Measurements from ENCODE around the gene CNTNAP4. TPM values are rescaled to one million over a fixed set of nuclear protein-coding genes. Genes with fewer than 3 reads are reported as not detected.

Gene CNTNAP4
- polyA plus RNA-seq, 1 donor (not counting 4 experiments of a cell fraction or from before 2014, with no cell fraction given) = 0.08 TPM

DNA sequence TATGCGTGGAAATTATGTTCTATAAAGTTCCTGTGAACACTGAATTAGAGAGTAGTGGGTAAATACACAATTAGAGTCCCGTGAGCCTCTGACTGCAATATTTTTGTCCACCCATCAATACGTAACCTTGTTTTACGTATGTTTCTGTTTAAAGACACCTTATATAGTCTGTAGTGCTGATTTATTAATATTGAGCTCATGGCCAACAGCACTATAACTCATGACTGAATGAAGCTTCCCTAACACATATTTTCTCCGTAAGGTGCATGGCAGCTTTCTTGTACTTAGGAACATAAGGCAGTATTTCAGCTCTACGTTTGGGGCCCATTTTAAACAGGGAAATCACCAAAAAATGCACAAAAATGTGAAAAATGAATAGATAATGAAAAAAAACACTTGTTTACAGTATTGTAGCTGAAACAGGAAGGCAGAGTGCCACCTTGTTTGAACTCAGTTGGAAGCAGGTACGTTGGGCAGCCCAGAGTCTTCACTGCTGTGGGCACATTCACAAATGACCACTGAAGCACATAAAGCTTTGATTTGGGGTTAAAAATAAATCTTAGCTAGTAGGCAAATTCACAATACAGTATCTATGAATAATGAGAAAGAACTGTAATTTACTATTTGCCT is 108.5 kb downstream of the CNTNAP4 start:
- no peaks in the 10 kb centered on the region for H3K27me3 ChIP-seq (ENCODE audit: control insufficient read depth, extremely low read depth, insufficient read depth, low read length)
- H3K79me2 ChIP-seq (ENCODE audit: control insufficient read depth, insufficient read depth, low read length) = no peaks in the 10 kb centered on the region
- no peak overlapping the region for H3K27ac ChIP-seq (ENCODE audit: control insufficient read depth, insufficient read depth, low read length)
- H2AFZ ChIP-seq (ENCODE audit: control insufficient read depth, low read length) = no peak overlapping the region
- dilution Hi-C loops (cut with MboI; ENCODE audit: extremely low pct_ligation_motif_present, low sequenced_read_pairs) = no loop called here
- H4K20me1 ChIP-seq (ENCODE audit: control insufficient read depth, extremely low read depth, insufficient read depth, low read length) = no peaks in the 10 kb centered on the region
- H3K4me2 ChIP-seq (ENCODE audit: control insufficient read depth, extremely low read depth, insufficient read depth, low read depth, low read length) = no peak overlapping the region
- H3K9me3 ChIP-seq (ENCODE audit: control insufficient read depth, low read depth, low read length) = no peaks in the 10 kb centered on the region
- H3K4me3 ChIP-seq (ENCODE audit: control insufficient read depth in 2 of 3, extremely low read depth in 1 of 3, insufficient read depth in 2 of 3, low read depth in 1 of 3, low read length in 3 of 3) = no peak overlapping the region
- no peaks in the 10 kb centered on the region for H3K4me1 ChIP-seq (ENCODE audit: control insufficient read depth, extremely low read depth, insufficient read depth, low read length)
- no peaks in the 10 kb centered on the region for H3K36me3 ChIP-seq (ENCODE audit: control insufficient read depth in 2 of 2, extremely low read depth in 1 of 2, insufficient read depth in 2 of 2, low read length in 2 of 2)
- FAIRE-seq = no peak
- no peaks in the 10 kb centered on the region for H3K9me1 ChIP-seq (ENCODE audit: control insufficient read depth, extremely low read depth, insufficient read depth, low read length)
- H3K9ac ChIP-seq (ENCODE audit: control insufficient read depth, extremely low read depth, insufficient read depth, low read length) = no peak overlapping the region
- no peak for TF ChIP-seq EZH2 (IDR thresholded peaks at IDR 0.05; ENCODE audit: low read length)
- TF ChIP-seq CTCF (optimal IDR thresholded peaks at IDR 0.05 in 1 of 3, IDR thresholded peaks at IDR 0.05 in 1 of 3, conservative IDR thresholded peaks at IDR 0.05 in 1 of 3; ENCODE audit: extremely low read depth in 1 of 3, insufficient read depth in 2 of 3, low read length in 3 of 3) = no peak
- DNase-seq (ENCODE audit: low read depth, low spot score) = no peak

- no peak for TF ChIP-seq CTCF (optimal IDR thresholded peaks at IDR 0.05 in 1 of 3, IDR thresholded peaks at IDR 0.05 in 1 of 3, conservative IDR thresholded peaks at IDR 0.05 in 1 of 3; ENCODE audit: extremely low read depth in 1 of 3, insufficient read depth in 2 of 3, low read length in 3 of 3)
- no peak for TF ChIP-seq EZH2 (IDR thresholded peaks at IDR 0.05; ENCODE audit: low read length)
- H3K36me3 ChIP-seq (ENCODE audit: control insufficient read depth in 2 of 2, extremely low read depth in 1 of 2, insufficient read depth in 2 of 2, low read length in 2 of 2) = no peaks in the 10 kb centered on the region
- H3K4me1 ChIP-seq (ENCODE audit: control insufficient read depth, extremely low read depth, insufficient read depth, low read length) = no peaks in the 10 kb centered on the region
- H4K20me1 ChIP-seq (ENCODE audit: control insufficient read depth, extremely low read depth, insufficient read depth, low read length) = no peaks in the 10 kb centered on the region
- H3K9me3 ChIP-seq (ENCODE audit: control insufficient read depth, low read depth, low read length) = no peaks in the 10 kb centered on the region
- no peak overlapping the region for H3K27ac ChIP-seq (ENCODE audit: control insufficient read depth, insufficient read depth, low read length)
- H3K9me1 ChIP-seq (ENCODE audit: control insufficient read depth, extremely low read depth, insufficient read depth, low read length) = no peaks in the 10 kb centered on the region
- no peak overlapping the region for H2AFZ ChIP-seq (ENCODE audit: control insufficient read depth, low read length)
- dilution Hi-C loops (cut with MboI; ENCODE audit: extremely low pct_ligation_motif_present, low sequenced_read_pairs) = no loop called here
- FAIRE-seq (no peak), DNase-seq (ENCODE audit: low read depth, low spot score) (no peak)
- H3K27me3 ChIP-seq (ENCODE audit: control insufficient read depth, extremely low read depth, insufficient read depth, low read length) = no peaks in the 10 kb centered on the region
- no peak overlapping the region for H3K9ac ChIP-seq (ENCODE audit: control insufficient read depth, extremely low read depth, insufficient read depth, low read length)
- H3K4me3 ChIP-seq (ENCODE audit: control insufficient read depth in 2 of 3, extremely low read depth in 1 of 3, insufficient read depth in 2 of 3, low read depth in 1 of 3, low read length in 3 of 3) = no peak overlapping the region
- H3K79me2 ChIP-seq (ENCODE audit: control insufficient read depth, insufficient read depth, low read length) = no peaks in the 10 kb centered on the region
- H3K4me2 ChIP-seq (ENCODE audit: control insufficient read depth, extremely low read depth, insufficient read depth, low read depth, low read length) = no peak overlapping the region
Observed at GRCh38 chr16:76386784-76387183, 109.6 kb downstream of the CNTNAP4 start.

Measured in keratinocyte (primary cell).